ENCODE results near the gene GOLGA8N.

GOLGA8N gene

GRCh38 chr15:32656091-32656490 is 62.8 kb downstream of the GOLGA8N start:
- no peak for TF ChIP-seq CTCF (IDR thresholded peaks at IDR 0.05)
- H3K27me3 ChIP-seq: no peaks in the 10 kb centered on the region
- H3K9me3 ChIP-seq: no peaks in the 10 kb centered on the region
- H3K27ac ChIP-seq: no peak overlapping the region
- H3K4me1 ChIP-seq (ENCODE audit: control insufficient read depth in 1 of 2, insufficient read depth in 1 of 2, low read depth in 1 of 2, low read length in 1 of 2): no peaks in the 10 kb centered on the region
- H3K4me3 ChIP-seq (ENCODE audit: low read depth in 1 of 2, low read length in 1 of 2): no peak overlapping the region
- peaks cover 36% of the 10 kb centered on the region for H3K36me3 ChIP-seq

GRCh38 chr15:32656496-32656895 is 63.2 kb downstream of the GOLGA8N start:
- no peak for TF ChIP-seq CTCF (IDR thresholded peaks at IDR 0.05)
- no peaks in the 10 kb centered on the region for H3K9me3 ChIP-seq

More at GRCh38 chr15:32656496-32656895, 63.2 kb downstream of the GOLGA8N start:
- Histone ChIP-seq H3K4me1 (ENCODE audit: control insufficient read depth in 1 of 2, insufficient read depth in 1 of 2, low read depth in 1 of 2, low read length in 1 of 2) (no peaks in the 10 kb centered on the region), H3K36me3 (peaks cover 36% of the 10 kb centered on the region), H3K27ac (no peak overlapping the region), H3K4me3 (ENCODE audit: low read depth in 1 of 2, low read length in 1 of 2) (no peak overlapping the region), H3K27me3 (no peaks in the 10 kb centered on the region)
